Transverse colon (tissue), 4 donors: ENCODE results near the gene ZDHHC21. TPM values are rescaled to one million over a fixed set of nuclear protein-coding genes. Genes with fewer than 3 reads are reported as not detected.

Experiments used
- total RNA-seq, 4 donors: library from RNA; depleted of rRNA; stranded (reverse); fragments of >200 nt; gene quantifications; one replicate each; pipeline ENCODE4 v1.1.0, GENCODE V29; 2016

Gene ZDHHC21
- total RNA-seq, 4 donors from 2014 or later = 15.9 to 24.7 (median 21.4) TPM

Other genes starting within 250 kb of the ZDHHC21 start
- under 1 TPM in 1 of 4 donors, not detected in 3; 0.48 TPM for gene CER1, start 29.3 kb upstream of the ZDHHC21 start, total RNA-seq
- 10 to 100 TPM in 1 of 4 donors, 1 to 10 TPM in 3; 2.2 to 12.7 (median 5.7) TPM for gene FREM1, start 217.0 kb upstream of the ZDHHC21 start, total RNA-seq